K562 (cell line): ENCODE measurements around the gene DIPK1A. TPM values are rescaled to one million over a fixed set of nuclear protein-coding genes. Genes with fewer than 3 reads are reported as not detected.
A peak's percentile ranks its signal among the peaks of the same experiment; 100 is the strongest.

ENCODE experiments used
- ASH1L ChIP-seq: fragments of 450-650 bp; IDR thresholded peaks from 2 replicates; pipeline ENCODE4 v1.6.1; 2018; ENCODE audit warnings: borderline replicate concordance, mild to moderate bottlenecking, low read depth; ENCODE audit not compliant: partially characterized antibody
- E2F4 ChIP-seq: sonication (generic); formaldehyde crosslinking; IDR thresholded peaks from 2 replicates; pipeline ENCODE4 v1.8.0; 2022; ENCODE audit warnings: mild to moderate bottlenecking, low read depth, missing genetic modification reagents
- E2F5 ChIP-seq: sonication (generic); formaldehyde crosslinking; IDR thresholded peaks from 2 replicates; pipeline ENCODE4 v1.8.0; 2022; ENCODE audit warnings: mild to moderate bottlenecking, missing genetic modification reagents
- GATAD2A ChIP-seq: fragments of 450-650 bp; IDR thresholded peaks from 2 replicates; pipeline ENCODE4 v1.6.1; 2017
- HDAC8 ChIP-seq: fragments of 450-650 bp; IDR thresholded peaks from 2 replicates; pipeline ENCODE4 v1.6.1; 2016; ENCODE audit warnings: mild to moderate bottlenecking, missing genetic modification characterization, moderate library complexity, missing compliant biosample characterization
- HMBOX1 ChIP-seq: sonication (generic); IDR thresholded peaks from 2 replicates; pipeline ENCODE4 v1.6.1; 2016
- PHB ChIP-seq: fragments of 250-450 bp; sonication (Bioruptor Pico); IDR thresholded peaks from 2 replicates; pipeline ENCODE4 v1.5.0; 2021
- PHTF2 ChIP-seq: fragments of 250-450 bp; sonication (Bioruptor Pico); IDR thresholded peaks from 2 replicates; pipeline ENCODE4 v1.5.0; 2021; ENCODE audit warnings: mild to moderate bottlenecking
- POLR2B ChIP-seq: fragments of 450-650 bp; IDR thresholded peaks from 2 replicates; pipeline ENCODE4 v1.6.1; 2018; ENCODE audit warnings: low read depth; ENCODE audit not compliant: partially characterized antibody
- PRDM10 ChIP-seq: fragments of 450-650 bp; IDR thresholded peaks from 2 replicates; pipeline ENCODE4 v1.6.1; 2018; ENCODE audit not compliant: partially characterized antibody
- RBBP5 ChIP-seq: fragments of 200-600 bp; sonication (generic); IDR thresholded peaks from 2 replicates; pipeline ENCODE4 v1.6.1; 2012; ENCODE audit warnings: borderline replicate concordance, mild to moderate bottlenecking, low read length, control low read depth, inconsistent platforms; ENCODE audit not compliant: insufficient read depth, poor library complexity, severe bottlenecking
- TAF15 ChIP-seq: fragments of 200-400 bp; formaldehyde crosslinking; IDR thresholded peaks from 2 replicates; pipeline ENCODE4 v1.6.1; 2017; ENCODE audit warnings: mild to moderate bottlenecking, low read depth, low read length, moderate library complexity
- THAP12 ChIP-seq: fragments of 250-450 bp; sonication (Bioruptor Pico); IDR thresholded peaks from 2 replicates; pipeline ENCODE4 v1.9.0; 2021; ENCODE audit warnings: mild to moderate bottlenecking, inconsistent platforms
- THRB ChIP-seq: fragments of 450-650 bp; formaldehyde crosslinking; conservative IDR thresholded peaks from 2 replicates; pipeline ENCODE4 v1.4.0; 2022; ENCODE audit warnings: mild to moderate bottlenecking, missing genetic modification characterization
- ZC3H11A ChIP-seq: IDR thresholded peaks from 2 replicates; pipeline ENCODE4 v1.6.1; 2012; ENCODE audit warnings: low read depth, low read length, improper control_type of control experiment
- ZNF124 ChIP-seq: sonication (generic); formaldehyde crosslinking; IDR thresholded peaks from 2 replicates; pipeline ENCODE4 v1.8.1; 2022; ENCODE audit warnings: missing genetic modification reagents
- ZNF253 ChIP-seq: fragments of 250-450 bp; sonication (Bioruptor Pico); conservative IDR thresholded peaks from 2 replicates; pipeline ENCODE4 v1.6.1; 2021; ENCODE audit warnings: mild to moderate bottlenecking
- polyA plus RNA-seq, 8 experiments: library from polyadenylated mRNA; depleted of rRNA in 4 of 8; stranded (reverse) in 5 of 8; unstranded in 3 of 8; fragments of >200 nt; fragmentation: Nextera tagmentation in 2 of 8; fragmentation: Illumina TruSeq in 1 of 8; extraction: Ambion mirVana in 2 of 8; extraction: Trizol in 1 of 8; gene quantifications; 2 replicates each; pipeline versions ENCODE4 v1.2.1 to v1.2.3, GENCODE V29; 2011 to 2014; ENCODE audit warnings: inconsistent platforms in 1 of 8, missing spikeins in 1 of 8
- total RNA-seq, 7 experiments: library from RNA; depleted of rRNA in 6 of 7; stranded (reverse); fragments of >200 nt in 6 of 7; fragmentation: Illumina TruSeq in 2 of 7; extraction: Trizol in 2 of 7; gene quantifications; 2 replicates each; pipeline versions ENCODE4 v1.2.1 to v1.2.3, GENCODE V29; 2011 to 2021; ENCODE audit warnings: low replicate concordance in 1 of 7

Gene DIPK1A
- total and polyA plus RNA-seq, 9 of the 15 experiments (the other 6 are each of a cell fraction or from before 2014, with no cell fraction given) = 0.54 to 2.5 (median 1.3) TPM

- TF ChIP-seq GATAD2A (peak; percentile 89; the same call in 1 of the 2 replicates), THAP12 (no peak), E2F4 (no peak), HDAC8 (tag) (no peak), E2F5 (CRISPR knock-in tag) (no peak), ZNF253 (CRISPR knock-in tag) (no peak), PHB (CRISPR knock-in tag) (no peak), ZC3H11A (no peak), THRB (CRISPR knock-in tag) (no peak), ASH1L (no peak), RBBP5 (no peak), ZNF124 (no peak), PHTF2 (CRISPR knock-in tag) (no peak), HMBOX1 (peak; percentile 58; the same call in 1 of the 2 replicates), POLR2B (peak; percentile 37), PRDM10 (peak; percentile 96), TAF15 (no peak)
Measured at GRCh38 chr1:92792340-92792782, 168.9 kb downstream of the DIPK1A start (continued).
